ENCODE data around the gene C19orf47. TPM values are rescaled to one million over a fixed set of nuclear protein-coding genes. Genes with fewer than 3 reads are reported as not detected.

Gene C19orf47
- total and polyA plus RNA-seq, 10 donors, result 8.2 to 21.9 (median 13.0) TPM

DNA sequence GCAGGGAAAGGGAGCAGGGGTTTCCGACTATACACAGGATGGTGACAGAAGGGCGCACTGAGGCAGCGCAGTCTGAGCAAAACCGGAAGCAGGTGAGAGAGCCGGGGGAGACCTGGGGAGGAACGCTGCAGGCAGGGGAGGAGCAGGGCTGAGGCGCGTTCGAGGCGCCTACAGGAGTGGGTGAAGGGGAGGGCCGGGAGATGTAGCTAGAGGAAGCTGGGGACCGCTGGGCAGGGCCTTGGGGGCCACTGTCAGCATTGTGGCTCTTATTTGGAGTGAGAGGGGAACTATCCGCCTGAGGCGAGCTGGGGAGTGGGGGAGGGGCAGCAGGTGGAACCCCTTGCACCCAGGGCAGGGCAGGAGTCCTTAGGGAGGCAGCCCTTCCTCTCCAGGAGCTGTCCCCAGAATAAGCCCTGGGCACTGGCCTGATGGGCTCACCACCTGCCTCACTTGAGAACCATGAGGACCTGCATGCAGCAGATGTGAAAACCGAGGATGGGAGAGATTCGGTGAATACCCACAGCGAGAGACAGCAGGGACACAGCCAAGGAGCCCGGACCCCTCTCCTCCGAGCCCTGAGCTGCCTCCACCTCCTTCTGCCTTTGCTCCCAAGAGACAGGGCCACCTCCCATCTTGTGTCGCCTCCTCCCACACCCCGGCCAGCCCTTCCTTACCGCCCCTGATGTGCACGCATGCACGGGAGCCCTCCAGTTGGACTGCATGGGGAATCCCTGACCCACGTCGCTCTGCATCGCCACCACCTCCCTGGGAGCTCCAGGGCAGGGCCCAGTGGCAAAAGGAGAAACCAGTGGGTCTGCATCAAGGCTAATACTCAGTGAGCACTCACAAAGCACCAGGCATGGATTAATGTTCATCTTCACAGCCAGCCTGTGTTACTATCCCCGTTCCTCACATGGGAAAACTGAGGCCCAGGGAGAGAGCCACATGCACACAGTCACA lies 73.3 kb downstream of the C19orf47 start:
- Histone ChIP-seq H3K9me3 (no peaks in the 10 kb centered on the region), H3K4me3 (peak overlapping the region in 1 of 8 donors; percentile 31), H3K27me3 (replicated peaks in 1 of 7) (no peaks in the 10 kb centered on the region), H3K27ac (peak overlapping the region in 3 of 8 donors; percentile 7 to 42 (median 28)), H3K36me3 (peaks cover 0 to 36% (median 0%) of the 10 kb centered on the region in 6 donors), H3K4me1 (peaks cover 26 to 98% (median 78%) of the 10 kb centered on the region in 6 donors)
- 42 to 48% (median 44%) methylated on average over 24 to 28 of the region's 28 CpGs for WGBS, 5 donors
- DNase-seq, result peak; percentile 80
- intact Hi-C loops (cut with DNase I; ENCODE audit: low total_unique reads), result no loop called here
- TF ChIP-seq POLR2AphosphoS5 (IDR thresholded peaks at IDR 0.05), result peak in 2 of 3 donors; percentile 29 to 47
- TF ChIP-seq CTCF (IDR thresholded peaks at IDR 0.05 in 8 of 11, conservative IDR thresholded peaks at IDR 0.05 in 3 of 11), result no peak

DNA sequence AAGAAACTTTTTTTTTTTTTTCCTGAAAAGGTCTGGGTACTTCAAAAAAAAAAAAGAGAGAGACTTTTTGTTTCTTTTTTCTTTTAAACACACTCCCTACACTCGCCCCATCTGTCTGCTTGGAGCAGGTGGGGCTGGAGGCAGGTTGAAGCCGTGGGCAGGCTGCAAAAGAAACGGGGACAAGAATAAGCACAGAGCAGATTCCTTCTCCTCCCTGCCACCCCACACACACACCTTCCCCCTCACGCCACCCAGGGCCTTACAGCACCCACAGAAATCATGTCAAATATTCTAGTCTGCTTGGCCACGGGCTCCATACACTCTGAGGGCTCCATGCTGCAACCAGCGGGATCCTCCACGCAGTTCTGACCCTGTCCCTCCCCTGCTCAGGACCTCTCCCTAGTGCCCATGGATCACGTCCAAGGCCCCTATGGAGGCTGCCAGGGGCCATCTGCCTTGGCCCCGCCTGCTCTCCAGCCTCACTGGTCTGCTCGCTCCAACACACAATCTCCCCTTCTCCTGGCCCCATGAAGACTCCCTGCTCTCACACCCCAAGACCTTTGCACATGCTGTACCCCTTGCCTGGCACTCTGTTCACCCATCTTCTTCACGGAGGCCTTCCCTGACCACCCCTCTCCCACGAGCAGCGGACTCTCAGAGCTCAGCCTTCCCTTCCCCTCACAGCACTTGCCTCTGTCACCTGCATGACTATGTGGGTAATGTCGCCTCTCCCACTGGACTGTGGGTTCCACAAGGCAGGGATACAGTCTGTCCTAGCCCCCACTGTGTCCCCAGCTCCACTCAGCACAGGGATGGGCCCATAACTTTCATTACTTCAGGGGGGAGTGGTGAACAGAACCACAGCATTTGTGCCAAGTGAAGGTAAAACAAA lies 74.5 kb downstream of the C19orf47 start:
- Histone ChIP-seq H3K4me3 (no peak overlapping the region), H3K4me1 (peaks cover 19 to 96% (median 67%) of the 10 kb centered on the region in 6 donors), H3K9me3 (no peaks in the 10 kb centered on the region), H3K36me3 (peaks cover 0 to 36% (median 0%) of the 10 kb centered on the region in 6 donors), H3K27ac (peak overlapping the region in 2 of 8 donors; percentile 13 to 42), H3K27me3 (replicated peaks in 1 of 7) (no peaks in the 10 kb centered on the region)
- 75 to 76% (median 75%) methylated on average over 14 of the region's 14 CpGs for WGBS, 5 donors
- no peak for DNase-seq
- TF ChIP-seq CTCF (IDR thresholded peaks at IDR 0.05 in 8 of 11, conservative IDR thresholded peaks at IDR 0.05 in 3 of 11) (no peak), POLR2A (IDR thresholded peaks at IDR 0.05) (no peak), POLR2AphosphoS5 (IDR thresholded peaks at IDR 0.05) (peak in 1 of 3 donors; percentile 41)
- intact Hi-C loops (cut with DNase I; ENCODE audit: low total_unique reads), result no loop called here

- Histone ChIP-seq H3K9me3 (no peaks in the 10 kb centered on the region), H3K36me3 (peaks cover 0 to 44% (median 0%) of the 10 kb centered on the region in 6 donors), H3K27me3 (replicated peaks in 1 of 7) (no peaks in the 10 kb centered on the region), H3K27ac (no peak overlapping the region), H3K4me1 (peaks cover 21 to 95% (median 63%) of the 10 kb centered on the region in 6 donors), H3K4me3 (no peak overlapping the region)
- TF ChIP-seq POLR2A (IDR thresholded peaks at IDR 0.05) (no peak), POLR2AphosphoS5 (IDR thresholded peaks at IDR 0.05) (peak in 1 of 3 donors; percentile 13)
- DNase-seq, result no peak
- WGBS, 5 donors, result 90 to 94% (median 91%) methylated on average over 14 of the region's 14 CpGs
- intact Hi-C loops (cut with DNase I; ENCODE audit: low total_unique reads), result no loop called here
Observed at GRCh38 chr19:40272261-40272660, 75.9 kb downstream of the C19orf47 start.

DNA sequence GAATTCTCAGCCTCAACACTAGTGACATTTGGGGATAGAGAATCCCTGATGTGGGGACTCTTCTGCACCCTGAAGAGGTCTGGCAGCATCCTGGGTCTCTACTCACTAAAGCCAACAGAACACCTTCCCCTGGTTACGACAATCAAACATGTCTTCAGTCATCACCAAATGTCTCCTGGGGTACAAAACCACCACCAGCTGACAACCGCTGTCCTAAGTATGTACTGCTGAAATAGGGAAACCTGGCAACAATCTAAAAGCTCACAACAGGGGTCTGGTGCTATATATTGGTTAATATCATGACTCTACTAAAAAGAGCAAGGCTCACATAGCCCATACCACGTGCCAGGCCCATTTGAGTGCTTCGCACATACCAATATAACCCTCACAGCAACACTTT lies 76.5 kb downstream of the C19orf47 start:
- Histone ChIP-seq H3K27me3 (replicated peaks in 1 of 7) (no peaks in the 10 kb centered on the region), H3K9me3 (no peaks in the 10 kb centered on the region), H3K4me1 (peaks cover 21 to 95% (median 61%) of the 10 kb centered on the region in 6 donors), H3K4me3 (no peak overlapping the region), H3K36me3 (peaks cover 0 to 49% (median 0%) of the 10 kb centered on the region in 6 donors), H3K27ac (no peak overlapping the region)
- TF ChIP-seq POLR2A (IDR thresholded peaks at IDR 0.05) (no peak), CTCF (IDR thresholded peaks at IDR 0.05 in 8 of 11, conservative IDR thresholded peaks at IDR 0.05 in 3 of 11) (no peak), POLR2AphosphoS5 (IDR thresholded peaks at IDR 0.05) (no peak)
- intact Hi-C loops (cut with DNase I; ENCODE audit: low total_unique reads), result no loop called here
- 88 to 95% (median 89%) methylated on average over 4 of the region's 4 CpGs for WGBS, 5 donors
- DNase-seq, result no peak
